ENCODE data around the gene SCMH1.

- no peak for TF ChIP-seq POLR2AphosphoS5 (IDR thresholded peaks at IDR 0.05; ENCODE audit: low read depth, low read length)
- TF ChIP-seq POLR2A (IDR thresholded peaks at IDR 0.05; ENCODE audit: low read depth, low read length): no peak
Measured at GRCh38 chr1:41072051-41072450, 170.1 kb downstream of the SCMH1 start.
